SK-N-SH (cell line): ENCODE data around the gene LRMDA. TPM values are rescaled to one million over a fixed set of nuclear protein-coding genes. Genes with fewer than 3 reads are reported as not detected.

Experiments
- CTCF ChIA-PET: fragments of 300-600, 350-600 bp; formaldehyde crosslinking; extraction: SDS; loops from one replicate; lab custom pipeline; 2021; lab: Yijun Ruan, JAX
- POLR2A ChIA-PET: fragments of 350-600 bp; sonication (Branson Sonifier 250); formaldehyde crosslinking; extraction: SDS; loops from one replicate; lab custom pipeline; 2020; ENCODE audit warnings: antibody characterized with exemption, inconsistent platforms; lab: Yijun Ruan, JAX
- DNase-seq: peaks from one replicate; pipeline ENCODE4 v3.0.0; 2012
- H2AFZ ChIP-seq: fragments of 200-600 bp; sonication (generic); 2 replicates; pipeline ENCODE4 v1.8.1; 2016; ENCODE audit warnings: antibody characterized with exemption, mild to moderate bottlenecking, low read depth
- H3F3A ChIP-seq: fragments of 200-600 bp; sonication (generic); replicated peaks from 2 replicates; pipeline ENCODE3; 2016; ENCODE audit warnings: antibody characterized with exemption, mild to moderate bottlenecking; ENCODE audit not compliant: insufficient read depth
- H3K27ac ChIP-seq, 2 experiments: fragments of 200-500 bp in 1 of 2; fragments of 200-600 bp in 1 of 2; sonication (Bioruptor generic) in 1 of 2; sonication (generic), shearing (Covaris generic) in 1 of 2; 2 replicates each; pipeline versions ENCODE4 v1.5.1 to v1.6.1; 2014 to 2016; ENCODE audit warnings: low read depth in 2 of 2, inconsistent platforms in 1 of 2, low read length in 1 of 2, mild to moderate bottlenecking in 1 of 2, mixed read lengths in 1 of 2
- H3K27me3 ChIP-seq: fragments of 200-600 bp; sonication (generic), shearing (Covaris generic); 2 replicates; pipeline ENCODE4 v1.6.1; 2016; ENCODE audit warnings: mixed run types; ENCODE audit not compliant: insufficient read depth
- H3K36me3 ChIP-seq, 2 experiments: fragments of 200-500 bp in 1 of 2; fragments of 200-600 bp in 1 of 2; sonication (Bioruptor generic) in 1 of 2; sonication (generic) in 1 of 2; replicated peaks in 1 of 2; 2 replicates each; pipeline versions ENCODE3 to v1.5.1; 2014 to 2016; ENCODE audit warnings: low read length in 1 of 2, mild to moderate bottlenecking in 1 of 2; ENCODE audit not compliant: insufficient read depth in 2 of 2, control insufficient read depth in 1 of 2
- H3K4me1 ChIP-seq, 2 experiments: fragments of 200-500 bp in 1 of 2; fragments of 200-600 bp in 1 of 2; sonication (Bioruptor generic) in 1 of 2; sonication (generic), shearing (Covaris generic) in 1 of 2; 2 replicates each; pipeline versions ENCODE4 v1.5.1 to v1.6.1; 2014 to 2016; ENCODE audit warnings: low read depth in 1 of 2, low read length in 1 of 2, mixed run types in 1 of 2; ENCODE audit not compliant: insufficient read depth in 2 of 2, control insufficient read depth in 1 of 2
- H3K4me2 ChIP-seq: fragments of 200-600 bp; sonication (generic), shearing (Covaris generic); 2 replicates; pipeline ENCODE4 v1.6.1; 2017; ENCODE audit warnings: mixed run types
- H3K4me3 ChIP-seq, 2 experiments: fragments of 200-500 bp in 1 of 2; fragments of 200-600 bp in 1 of 2; sonication (Bioruptor generic) in 1 of 2; sonication (generic), shearing (Covaris generic) in 1 of 2; 2 replicates each; pipeline versions ENCODE4 v1.5.1 to v1.8.1; 2014 to 2016; ENCODE audit warnings: low read depth in 2 of 2, inconsistent platforms in 1 of 2, low read length in 1 of 2, mild to moderate bottlenecking in 1 of 2, mixed read lengths in 1 of 2, moderate library complexity in 1 of 2
- H3K79me2 ChIP-seq: fragments of 200-600 bp; sonication (generic); 2 replicates; pipeline ENCODE4 v1.8.1; 2017; ENCODE audit warnings: mild to moderate bottlenecking; ENCODE audit not compliant: insufficient read depth
- H3K9ac ChIP-seq: fragments of 200-600 bp; sonication (generic); 2 replicates; pipeline ENCODE4 v1.6.1; 2017; ENCODE audit warnings: mixed run types
- H3K9me2 ChIP-seq: fragments of 200-600 bp; sonication (generic); 2 replicates; pipeline ENCODE4 v1.6.1; 2017; ENCODE audit warnings: mixed run types
- H3K9me3 ChIP-seq: fragments of 200-600 bp; sonication (generic); 2 replicates; pipeline ENCODE4 v1.6.1; 2017; ENCODE audit warnings: mixed run types, mild to moderate bottlenecking, moderate library complexity
- H4K20me1 ChIP-seq: fragments of 200-600 bp; sonication (generic); 2 replicates; pipeline ENCODE4 v1.6.1; 2017; ENCODE audit warnings: mild to moderate bottlenecking, mixed run types; ENCODE audit not compliant: insufficient read depth
- CHD2 ChIP-seq: fragments of 150-350 bp; IDR thresholded peaks from 2 replicates; pipeline ENCODE4 v1.6.1; 2018; ENCODE audit warnings: low read length; ENCODE audit not compliant: partially characterized antibody
- EP300 ChIP-seq, 2 experiments: IDR thresholded peaks; 2 replicates each; pipeline versions ENCODE4 v1.4.0 to v1.6.1; 2012; ENCODE audit warnings: borderline replicate concordance in 1 of 2, low read depth in 1 of 2, low read length in 1 of 2
- EZH2phosphoT487 ChIP-seq: fragments of 200-600 bp; sonication (generic); IDR thresholded peaks from 2 replicates; pipeline ENCODE4 v1.6.1; 2017; ENCODE audit warnings: low read depth, mixed run types, mild to moderate bottlenecking, antibody characterized with exemption, moderate library complexity, borderline replicate concordance
- FOXJ3 ChIP-seq: sonication (generic); formaldehyde crosslinking; IDR thresholded peaks from 2 replicates; pipeline ENCODE4 v1.5.1; 2020; ENCODE audit warnings: mild to moderate bottlenecking, missing genetic modification reagents
- FOXM1 ChIP-seq: IDR thresholded peaks from 2 replicates; pipeline ENCODE4 v1.4.0; 2012; ENCODE audit warnings: low read depth, mild to moderate bottlenecking
- GABPA ChIP-seq: IDR thresholded peaks from 2 replicates; pipeline ENCODE4 v1.4.0; 2012; ENCODE audit warnings: low read depth, mild to moderate bottlenecking
- GATA2 ChIP-seq: sonication (generic); formaldehyde crosslinking; IDR thresholded peaks from 2 replicates; pipeline ENCODE4 v1.5.0; 2020; ENCODE audit warnings: mild to moderate bottlenecking, missing genetic modification reagents
- JUND ChIP-seq: IDR thresholded peaks from 2 replicates; pipeline ENCODE4 v1.4.0; 2012
- MEF2A ChIP-seq: IDR thresholded peaks from 2 replicates; pipeline ENCODE4 v1.4.0; 2012; ENCODE audit warnings: low read depth, borderline replicate concordance
- NFIC ChIP-seq: IDR thresholded peaks from 2 replicates; pipeline ENCODE4 v1.4.0; 2012; ENCODE audit warnings: borderline replicate concordance
- POLR2AphosphoS5 ChIP-seq: IDR thresholded peaks from 2 replicates; pipeline ENCODE4 v1.6.1; 2012; ENCODE audit warnings: low read depth, low read length
- RAD21 ChIP-seq: IDR thresholded peaks from 2 replicates; pipeline ENCODE4 v1.6.1; 2012; ENCODE audit warnings: mild to moderate bottlenecking, low read length
- RCOR1 ChIP-seq: fragments of 150-350 bp; IDR thresholded peaks from 2 replicates; pipeline ENCODE4 v1.6.1; 2017; ENCODE audit warnings: antibody characterized with exemption, low read length
- RFX5 ChIP-seq: IDR thresholded peaks from 2 replicates; pipeline ENCODE4 v1.6.1; 2012; ENCODE audit warnings: mild to moderate bottlenecking, improper control_type of control experiment, low read length
- SIN3A ChIP-seq: IDR thresholded peaks from 2 replicates; pipeline ENCODE4 v1.6.1; 2012; ENCODE audit warnings: low read depth, mild to moderate bottlenecking, low read length, moderate library complexity, borderline replicate concordance
- SMC3 ChIP-seq: IDR thresholded peaks from 2 replicates; pipeline ENCODE4 v1.6.1; 2012; ENCODE audit warnings: low read depth, low read length, improper control_type of control experiment
- TAF1 ChIP-seq: IDR thresholded peaks from 2 replicates; pipeline ENCODE4 v1.6.1; 2012; ENCODE audit warnings: low read depth, mild to moderate bottlenecking, low read length, moderate library complexity, borderline replicate concordance
- TCF12 ChIP-seq: IDR thresholded peaks from 2 replicates; pipeline ENCODE4 v1.4.0; 2012
- USF1 ChIP-seq: IDR thresholded peaks from 2 replicates; pipeline ENCODE4 v1.4.0; 2012; ENCODE audit warnings: low read depth, borderline replicate concordance
- USF2 ChIP-seq: fragments of 150-350 bp; IDR thresholded peaks from 2 replicates; pipeline ENCODE4 v1.6.1; 2017; ENCODE audit warnings: antibody characterized with exemption, low read length, low read depth, borderline replicate concordance
- WGBS: methylation state at CpG from one replicate; pipeline ENCODE4 v1.1.6; 2017; ENCODE audit warnings: low lambda C conversion rate; 5-methylcytosine and 5-hydroxymethylcytosine counted together
- polyA plus RNA-seq, 3 experiments: library from polyadenylated mRNA; depleted of rRNA; stranded (reverse); fragments of >200 nt; gene quantifications; 2 replicates each; pipeline ENCODE4 v1.2.3, GENCODE V29; 2012
- TF ChIP-seq, protein P1 (sequence below): IDR thresholded peaks from 2 replicates; pipeline ENCODE4; 2012
- TF ChIP-seq, protein P2 (sequence below): IDR thresholded peaks from 2 replicates; pipeline ENCODE4 v1.6.1; 2012; ENCODE audit warnings: mild to moderate bottlenecking, low read depth, low read length, moderate library complexity
- TF ChIP-seq, protein P3 (sequence below): IDR thresholded peaks from 2 replicates; pipeline ENCODE4 v1.4.0; 2012; ENCODE audit warnings: low read depth

Gene LRMDA
- polyA plus RNA-seq, 1 of the 3 experiments (the other 2 are of a cell fraction) = 0.95 TPM

DNA sequence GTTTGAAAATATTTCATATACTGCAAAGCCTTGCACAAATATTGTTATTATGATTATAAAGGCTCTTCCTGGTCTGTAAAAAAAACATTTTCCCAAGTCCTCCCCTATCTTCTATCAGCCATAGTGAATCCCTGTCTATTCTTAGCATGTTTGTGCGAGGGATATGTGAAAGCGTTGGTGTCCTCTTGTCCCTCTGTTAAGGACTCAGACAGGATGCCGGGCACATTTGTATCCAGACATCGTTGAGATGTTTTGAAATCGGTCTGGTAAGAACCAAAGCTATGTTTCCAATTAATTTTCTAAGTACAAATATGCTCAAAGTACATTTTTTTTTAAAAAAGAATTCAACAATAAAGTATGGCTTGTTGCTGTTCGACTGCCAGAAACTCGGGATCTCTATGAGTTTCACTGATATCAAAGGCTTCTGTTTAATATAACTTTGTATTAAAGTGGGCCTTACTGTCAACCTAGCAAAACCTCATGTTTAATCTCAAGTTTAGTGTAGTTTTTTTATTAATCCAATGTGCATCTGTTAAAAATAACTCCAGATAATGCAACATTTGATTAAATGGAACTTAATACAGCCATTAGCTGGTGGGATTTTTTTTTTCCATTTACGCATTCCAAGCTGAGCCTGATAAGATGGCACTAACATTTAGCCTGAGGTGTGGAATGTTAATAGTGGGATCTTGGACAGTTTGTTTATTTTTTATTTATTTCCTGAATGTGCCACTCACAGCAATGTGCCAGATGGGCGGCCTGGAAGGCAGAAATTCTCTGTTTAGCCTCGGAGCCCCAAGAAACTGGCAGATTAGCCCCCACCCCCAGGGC, 754.3 kb downstream of the LRMDA start (continued):
- TF ChIP-seq EP300 (IDR thresholded peaks at IDR 0.05; ENCODE audit: borderline replicate concordance in 1 of 2, low read depth in 1 of 2, low read length in 1 of 2) (peak in 1 of 2 experiments; percentile 92; a peak in 2 of 4 replicates), TCF12 (peak; percentile 75), TAF1 (no peak), MEF2A (0 out of 2 replicates have a peak, but pooled peaks have one; percentile 18), FOXJ3 (peak; percentile 78), GATA2 (peak; percentile 94), EZH2phosphoT487 (no peak), SIN3A (no peak), RCOR1 (peak; percentile 98), CHD2 (peak; percentile 51), USF1 (no peak), USF2 (no peak), GABPA (no peak), RFX5 (no peak)
- TF ChIP-seq, protein P1, sequence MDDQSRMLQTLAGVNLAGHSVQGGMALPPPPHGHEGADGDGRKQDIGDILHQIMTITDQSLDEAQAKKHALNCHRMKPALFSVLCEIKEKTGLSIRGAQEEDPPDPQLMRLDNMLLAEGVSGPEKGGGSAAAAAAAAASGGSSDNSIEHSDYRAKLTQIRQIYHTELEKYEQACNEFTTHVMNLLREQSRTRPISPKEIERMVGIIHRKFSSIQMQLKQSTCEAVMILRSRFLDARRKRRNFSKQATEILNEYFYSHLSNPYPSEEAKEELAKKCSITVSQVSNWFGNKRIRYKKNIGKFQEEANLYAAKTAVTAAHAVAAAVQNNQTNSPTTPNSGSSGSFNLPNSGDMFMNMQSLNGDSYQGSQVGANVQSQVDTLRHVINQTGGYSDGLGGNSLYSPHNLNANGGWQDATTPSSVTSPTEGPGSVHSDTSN = no peak; the same call in 1 of the 2 replicates

DNA sequence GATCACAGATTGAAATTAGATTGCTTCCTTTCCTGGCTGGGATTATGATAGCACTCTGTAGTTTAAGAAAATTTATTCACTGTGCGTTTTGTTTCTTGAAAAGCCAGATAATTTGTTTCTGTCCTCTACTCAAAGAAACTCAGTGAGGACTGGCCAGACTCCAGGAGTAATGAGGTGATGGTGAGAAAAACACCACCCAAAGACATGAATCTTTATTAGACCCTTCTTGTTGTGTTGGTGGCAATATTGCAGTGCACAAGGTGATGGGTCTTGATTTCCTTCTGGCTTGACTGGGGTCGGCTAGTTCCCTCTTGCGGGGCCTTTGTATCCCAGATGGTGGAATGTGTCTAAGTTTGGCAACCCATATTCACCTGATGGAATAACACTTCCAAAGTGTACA, 756.8 kb downstream of the LRMDA start:
- peaks cover 0 to 15% of the 10 kb centered on the region in 2 experiments; a peak in 2 of 4 replicates for H3K4me1 ChIP-seq
- no peak overlapping the region for H3K27ac ChIP-seq
- no peaks in the 10 kb centered on the region for H4K20me1 ChIP-seq
- H3K9me3 ChIP-seq = no peaks in the 10 kb centered on the region
- no peaks in the 10 kb centered on the region for H3K9me2 ChIP-seq
- no peak overlapping the region for H3K4me3 ChIP-seq
- no peak for DNase-seq
- H3K79me2 ChIP-seq = no peaks in the 10 kb centered on the region
- H3K27me3 ChIP-seq = no peaks in the 10 kb centered on the region
- WGBS = 90% methylated on average over 3 of the region's 3 CpGs
- no peaks in the 10 kb centered on the region for H3K36me3 ChIP-seq
- no peak overlapping the region for H2AFZ ChIP-seq
- no peak overlapping the region for H3K9ac ChIP-seq
- ChIA-PET POLR2A (no interaction called here), CTCF (interaction anchor here (0.7 kb wide), 1 partner anchor 7 kb away, joined by 3 read pairs; no protein-coding TSS in a partner anchor)
- peaks cover 2% of the 10 kb centered on the region for H3F3A ChIP-seq
- H3K4me2 ChIP-seq = no peak overlapping the region
- TF ChIP-seq FOXM1 = no peak
- TF ChIP-seq, protein P2, sequence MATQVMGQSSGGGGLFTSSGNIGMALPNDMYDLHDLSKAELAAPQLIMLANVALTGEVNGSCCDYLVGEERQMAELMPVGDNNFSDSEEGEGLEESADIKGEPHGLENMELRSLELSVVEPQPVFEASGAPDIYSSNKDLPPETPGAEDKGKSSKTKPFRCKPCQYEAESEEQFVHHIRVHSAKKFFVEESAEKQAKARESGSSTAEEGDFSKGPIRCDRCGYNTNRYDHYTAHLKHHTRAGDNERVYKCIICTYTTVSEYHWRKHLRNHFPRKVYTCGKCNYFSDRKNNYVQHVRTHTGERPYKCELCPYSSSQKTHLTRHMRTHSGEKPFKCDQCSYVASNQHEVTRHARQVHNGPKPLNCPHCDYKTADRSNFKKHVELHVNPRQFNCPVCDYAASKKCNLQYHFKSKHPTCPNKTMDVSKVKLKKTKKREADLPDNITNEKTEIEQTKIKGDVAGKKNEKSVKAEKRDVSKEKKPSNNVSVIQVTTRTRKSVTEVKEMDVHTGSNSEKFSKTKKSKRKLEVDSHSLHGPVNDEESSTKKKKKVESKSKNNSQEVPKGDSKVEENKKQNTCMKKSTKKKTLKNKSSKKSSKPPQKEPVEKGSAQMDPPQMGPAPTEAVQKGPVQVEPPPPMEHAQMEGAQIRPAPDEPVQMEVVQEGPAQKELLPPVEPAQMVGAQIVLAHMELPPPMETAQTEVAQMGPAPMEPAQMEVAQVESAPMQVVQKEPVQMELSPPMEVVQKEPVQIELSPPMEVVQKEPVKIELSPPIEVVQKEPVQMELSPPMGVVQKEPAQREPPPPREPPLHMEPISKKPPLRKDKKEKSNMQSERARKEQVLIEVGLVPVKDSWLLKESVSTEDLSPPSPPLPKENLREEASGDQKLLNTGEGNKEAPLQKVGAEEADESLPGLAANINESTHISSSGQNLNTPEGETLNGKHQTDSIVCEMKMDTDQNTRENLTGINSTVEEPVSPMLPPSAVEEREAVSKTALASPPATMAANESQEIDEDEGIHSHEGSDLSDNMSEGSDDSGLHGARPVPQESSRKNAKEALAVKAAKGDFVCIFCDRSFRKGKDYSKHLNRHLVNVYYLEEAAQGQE = no peak
- TF ChIP-seq CHD2 = no peak
- TF ChIP-seq NFIC = no peak
- no peak for TF ChIP-seq TAF1
- TF ChIP-seq USF1 = no peak
- TF ChIP-seq JUND = no peak
- TF ChIP-seq RAD21 = no peak
- TF ChIP-seq GABPA = no peak
- TF ChIP-seq, protein P3, sequence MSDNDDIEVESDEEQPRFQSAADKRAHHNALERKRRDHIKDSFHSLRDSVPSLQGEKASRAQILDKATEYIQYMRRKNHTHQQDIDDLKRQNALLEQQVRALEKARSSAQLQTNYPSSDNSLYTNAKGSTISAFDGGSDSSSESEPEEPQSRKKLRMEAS = no peak
- TF ChIP-seq POLR2AphosphoS5 = no peak
- no peak for TF ChIP-seq SMC3
- TF ChIP-seq TCF12 = no peak
